Stimulated activated CD8-positive, alpha-beta memory T cell treated with anti-CD3 and anti-CD28 coated beads, Interleukin-7, amount 100 ng/mL, for 4 hours (primary cell): ENCODE measurements around the gene NME1.

Source experiments
- DNase-seq, 2 donors: peaks; one replicate each; pipeline ENCODE4 v3.0.0-alpha.2; 2020; ENCODE audit warnings: low read depth in 2 of 2

NME1 gene

DNA sequence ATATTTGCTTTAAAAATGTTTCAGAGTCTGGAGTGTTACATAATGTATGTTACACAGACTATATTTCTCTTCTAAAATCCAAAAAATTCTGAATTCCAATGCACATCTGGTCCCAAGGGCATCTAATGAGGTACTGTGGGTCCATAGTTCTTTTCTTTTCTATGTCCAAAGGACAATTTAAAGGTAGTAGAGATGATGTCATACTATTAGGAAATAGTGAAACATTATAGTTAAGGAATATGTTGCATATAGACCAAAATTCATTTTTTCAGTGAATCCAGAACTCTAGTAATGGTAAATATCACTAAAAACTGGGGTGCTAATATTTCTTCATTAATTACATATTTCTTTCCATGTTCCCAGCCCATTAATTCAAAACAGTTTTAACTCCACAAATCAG, 35.8 kb downstream of the NME1 start:
- no peak for DNase-seq

DNA sequence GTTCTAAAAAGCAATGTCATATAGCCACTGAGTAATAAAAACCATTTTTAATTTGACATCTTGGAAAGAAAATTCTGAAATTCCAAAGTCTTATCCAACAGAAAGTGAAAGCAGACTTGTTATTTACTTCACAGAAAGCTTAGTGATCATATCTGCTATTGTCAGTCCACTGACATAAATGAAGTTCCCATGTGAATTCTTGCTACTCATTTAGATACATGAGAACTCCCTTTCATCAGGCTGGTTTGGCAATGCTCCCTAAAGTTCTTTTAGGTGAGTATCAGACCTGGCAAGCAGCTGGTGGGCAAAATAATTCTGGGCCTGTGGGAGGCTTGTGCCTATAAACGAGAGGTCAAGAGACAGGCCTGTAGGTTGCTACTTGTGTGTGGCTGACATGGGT, 36.3 kb downstream of the NME1 start:
- no peak for DNase-seq

DNA sequence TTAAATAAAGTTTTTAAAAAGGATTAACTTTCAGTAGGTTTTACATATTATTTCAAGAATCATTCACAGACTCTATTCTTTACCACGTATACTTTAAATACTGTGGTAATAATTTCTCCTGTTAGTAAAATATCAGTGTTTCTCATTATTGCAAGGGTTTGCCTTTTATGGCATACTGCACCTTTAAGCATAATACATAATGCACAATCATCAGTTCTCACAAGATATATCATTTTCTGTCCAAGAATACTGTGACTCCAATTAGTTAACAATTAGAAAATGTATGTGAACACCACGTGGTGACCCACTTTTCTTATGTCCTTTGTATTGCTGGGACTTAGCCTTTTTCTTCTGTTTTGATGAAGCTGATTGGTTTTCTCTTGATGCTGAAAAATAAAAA, 38.5 kb downstream of the NME1 start:
- no peak for DNase-seq

DNA sequence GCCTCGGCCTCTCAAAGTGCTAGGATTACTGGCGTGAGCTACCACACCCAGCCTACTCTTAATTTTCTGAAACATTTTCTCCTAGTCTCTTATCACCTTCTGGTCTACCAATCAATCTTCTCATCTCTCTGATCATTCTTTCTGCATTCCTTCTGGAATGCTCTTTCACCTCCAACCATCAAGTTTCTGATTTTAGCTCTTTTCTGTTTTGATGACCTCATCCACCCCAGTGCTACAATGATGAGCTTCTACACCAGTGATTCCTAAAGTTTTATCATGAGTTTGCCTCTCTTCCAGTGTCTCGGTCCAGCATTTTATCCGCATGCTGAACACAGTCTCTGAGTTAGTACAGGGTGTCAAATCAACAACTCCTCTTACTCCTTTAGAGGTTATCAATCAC, 44.4 kb downstream of the NME1 start:
- no peak for DNase-seq

DNA sequence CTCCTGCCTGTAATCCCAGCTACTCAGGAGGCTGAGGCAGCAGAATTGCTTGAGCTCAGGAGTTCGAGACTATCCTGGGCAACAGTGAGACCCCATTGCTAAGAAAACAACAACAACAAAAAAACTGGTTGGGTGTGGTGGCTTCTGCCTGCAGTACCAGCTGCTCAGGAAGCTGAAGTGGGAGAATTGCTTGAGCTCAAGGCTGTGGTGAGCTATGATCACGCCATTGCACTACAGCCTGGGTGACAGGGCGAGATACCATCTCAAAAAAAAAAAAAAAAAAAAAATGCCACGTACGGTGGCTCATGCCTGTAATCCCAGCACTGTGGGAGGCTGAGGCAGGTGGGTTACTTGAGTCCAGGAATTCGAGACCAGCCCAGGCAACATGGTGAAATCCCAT, 46.9 kb downstream of the NME1 start:
- DNase-seq: no peak

DNA sequence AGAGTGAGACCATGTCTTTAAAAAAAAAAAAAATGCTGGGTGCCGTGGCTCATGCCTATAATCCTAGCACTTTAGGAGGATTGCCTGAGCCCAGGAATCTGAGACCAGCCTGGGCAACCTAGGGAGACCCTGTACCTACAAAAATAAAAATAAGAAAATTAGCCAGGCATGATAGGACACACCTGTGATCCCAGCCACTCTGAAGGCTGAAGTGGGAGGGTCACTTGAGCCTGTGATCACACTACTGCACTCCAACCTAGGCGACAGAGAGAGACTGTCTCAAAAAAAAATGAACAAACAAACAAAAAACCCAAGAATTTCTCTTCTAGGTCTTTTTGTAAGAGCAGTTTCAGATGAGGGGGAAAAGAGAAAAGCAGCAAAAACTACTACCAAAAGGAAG, 47.5 kb downstream of the NME1 start:
- DNase-seq: no peak

DNA sequence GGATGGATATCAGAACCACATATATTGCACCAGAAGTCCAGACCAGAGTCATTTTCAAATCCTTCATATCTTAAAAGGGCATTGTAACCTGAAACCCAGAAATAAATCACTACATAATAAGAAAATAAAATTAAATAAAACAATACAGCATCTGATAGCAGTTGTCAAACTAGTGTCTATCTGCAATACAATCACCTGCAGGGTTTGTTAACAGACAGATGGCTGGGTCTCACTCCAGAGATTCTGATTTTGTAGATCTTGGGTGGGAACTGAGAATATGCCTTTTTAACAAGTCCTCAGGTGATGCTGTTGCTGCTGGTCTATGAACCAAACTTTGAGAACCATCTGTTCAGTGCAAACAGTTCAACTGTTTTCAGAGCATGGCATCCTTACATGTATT, 50.5 kb downstream of the NME1 start:
- no peak for DNase-seq
